WTC11 (cell line): ENCODE measurements around the gene CHAT. TPM values are rescaled to one million over a fixed set of nuclear protein-coding genes. Genes with fewer than 3 reads are reported as not detected.

Experiments used
- ATAC-seq: fragments of 200-7000 bp; cut with Tn5 transposase; 2 replicates; pipeline ENCODE4 v1.10.0; 2021; ENCODE audit warnings: mild to moderate bottlenecking, moderate library complexity
- CTCF ChIA-PET: fragments of 300-600 bp; sonication (Branson Sonifier 250); formaldehyde crosslinking; loops from one replicate; lab custom pipeline; 2021; ENCODE audit warnings: antibody characterized with exemption; lab: Charles Lee
- POLR2A ChIA-PET: fragments of 350-600 bp; sonication (Branson Sonifier 250); formaldehyde crosslinking; loops from one replicate; lab custom pipeline; 2021; ENCODE audit warnings: antibody characterized with exemption; lab: Charles Lee
- DNase-seq: peaks from one replicate; pipeline ENCODE4 v3.0.0; 2021; ENCODE audit warnings: low spot score
- H3K27ac Mint-ChIP-seq: 2 replicates; pipeline ENCODE4 v1.8.0; 2021; ENCODE audit warnings: mixed read lengths
- H3K27me3 Mint-ChIP-seq: 2 replicates; pipeline ENCODE4 v1.8.0; 2021; ENCODE audit warnings: low read depth, mild to moderate bottlenecking, moderate library complexity, mixed read lengths
- H3K36me3 Mint-ChIP-seq: 2 replicates; pipeline ENCODE4 v1.8.0; 2021; ENCODE audit warnings: mixed read lengths
- H3K4me1 Mint-ChIP-seq: 2 replicates; pipeline ENCODE4 v1.8.0; 2022; ENCODE audit warnings: mixed read lengths
- H3K4me3 Mint-ChIP-seq: 2 replicates; pipeline ENCODE4 v1.8.0; 2021; ENCODE audit warnings: mild to moderate bottlenecking, moderate library complexity, mixed read lengths
- H3K9me3 Mint-ChIP-seq: 2 replicates; pipeline ENCODE4 v1.8.0; 2021; ENCODE audit warnings: mixed read lengths
- ATF1 ChIP-seq: sonication (generic); formaldehyde crosslinking; IDR thresholded peaks from 2 replicates; pipeline ENCODE4 v1.8.1; 2023; ENCODE audit warnings: mild to moderate bottlenecking, moderate library complexity, missing genetic modification reagents
- FOXJ3 ChIP-seq: sonication (generic); formaldehyde crosslinking; IDR thresholded peaks from 2 replicates; pipeline ENCODE4 v1.9.0; 2021; ENCODE audit warnings: missing genetic modification reagents, mild to moderate bottlenecking, borderline replicate concordance
- FOXK1 ChIP-seq: sonication (generic); formaldehyde crosslinking; IDR thresholded peaks from 2 replicates; pipeline ENCODE4 v1.8.0; 2022; ENCODE audit warnings: mild to moderate bottlenecking, moderate library complexity, missing genetic modification reagents
- FOXP1 ChIP-seq: sonication (generic); formaldehyde crosslinking; IDR thresholded peaks from 2 replicates; pipeline ENCODE4 v1.8.0; 2022; ENCODE audit warnings: missing genetic modification reagents, mild to moderate bottlenecking, moderate library complexity, borderline replicate concordance
- GTF2I ChIP-seq: fragments of 250-450 bp; sonication (Bioruptor Pico); conservative IDR thresholded peaks from 2 replicates; pipeline ENCODE4 v1.4.0; 2021; ENCODE audit warnings: mild to moderate bottlenecking
- NR3C1 ChIP-seq: sonication (generic); formaldehyde crosslinking; conservative IDR thresholded peaks from 2 replicates; pipeline ENCODE4 v1.8.1; 2023; ENCODE audit warnings: low read depth, mild to moderate bottlenecking, missing genetic modification reagents
- RELA ChIP-seq: sonication (generic); formaldehyde crosslinking; IDR thresholded peaks from 2 replicates; pipeline ENCODE4 v1.8.1; 2022; ENCODE audit warnings: missing genetic modification reagents, mild to moderate bottlenecking, borderline replicate concordance
- SOX15 ChIP-seq: fragments of 250-450 bp; sonication (Bioruptor Pico); IDR thresholded peaks from 2 replicates; pipeline ENCODE4 v1.9.0; 2021; ENCODE audit warnings: mild to moderate bottlenecking
- ZBTB21 ChIP-seq: sonication (generic); formaldehyde crosslinking; IDR thresholded peaks from 2 replicates; pipeline ENCODE4 v1.8.1; 2023; ENCODE audit warnings: mild to moderate bottlenecking, missing genetic modification reagents, borderline replicate concordance
- ZNF396 ChIP-seq: fragments of 250-450 bp; sonication (Bioruptor Pico); IDR thresholded peaks from 2 replicates; pipeline ENCODE4 v1.8.0; 2021; ENCODE audit warnings: mild to moderate bottlenecking, moderate library complexity, borderline replicate concordance
- total RNA-seq: library from RNA; stranded (reverse); gene quantifications from 3 replicates; pipeline ENCODE4 v1.2.3, GENCODE V29; 2021
- TF ChIP-seq, protein P1 (sequence below): sonication (generic); formaldehyde crosslinking; IDR thresholded peaks from 2 replicates; pipeline ENCODE4 v1.8.0; 2022; ENCODE audit warnings: missing genetic modification reagents
- TF ChIP-seq, protein P2 (sequence below): sonication (generic); formaldehyde crosslinking; IDR thresholded peaks from 2 replicates; pipeline ENCODE4 v1.8.1; 2023; ENCODE audit warnings: mild to moderate bottlenecking, missing genetic modification reagents, borderline replicate concordance
- TF ChIP-seq, protein P3 (sequence below): sonication (generic); formaldehyde crosslinking; IDR thresholded peaks from 2 replicates; pipeline ENCODE4 v1.8.0; 2023; ENCODE audit warnings: missing genetic modification reagents
- TF ChIP-seq, protein P4 (sequence below): sonication (generic); formaldehyde crosslinking; conservative IDR thresholded peaks from 2 replicates; pipeline ENCODE4 v1.8.1; 2023; ENCODE audit warnings: mild to moderate bottlenecking, low read depth, missing genetic modification reagents, moderate library complexity

Gene CHAT
- total RNA-seq, 1 experiment from 2014 or later: not detected

DNA sequence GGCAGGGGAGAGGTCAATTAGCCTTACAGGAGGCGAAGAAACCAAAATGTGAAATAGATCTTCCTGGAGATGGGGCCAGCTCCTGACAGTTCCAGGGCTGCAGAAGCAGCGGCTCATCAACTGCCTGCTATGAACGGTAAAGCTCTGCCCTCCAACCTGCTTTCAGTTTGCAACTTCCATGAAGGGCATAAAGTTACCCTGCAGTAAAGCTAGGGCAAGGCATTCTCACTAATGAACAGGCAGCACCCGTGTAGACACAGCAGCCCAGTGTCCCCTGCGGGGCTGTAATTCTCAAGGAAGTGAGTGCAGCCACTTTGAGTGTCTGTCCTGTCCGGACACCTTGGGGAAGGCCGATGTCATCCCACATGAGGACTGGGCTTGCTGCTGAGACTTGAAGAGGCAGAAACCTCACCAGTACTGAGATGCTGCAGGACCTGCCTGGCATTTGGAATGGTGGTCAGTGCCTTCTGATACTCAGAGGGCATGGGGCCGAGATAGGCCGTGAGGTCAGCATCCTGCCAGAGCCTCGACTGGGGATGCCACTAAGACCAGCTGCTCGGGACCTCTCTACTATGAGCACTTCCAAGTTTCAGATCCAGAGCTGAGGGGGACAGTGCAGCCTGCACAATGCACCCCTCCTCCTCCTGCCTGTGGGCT is 39.6 kb downstream of the CHAT start (continued):
- TF ChIP-seq, protein P1, sequence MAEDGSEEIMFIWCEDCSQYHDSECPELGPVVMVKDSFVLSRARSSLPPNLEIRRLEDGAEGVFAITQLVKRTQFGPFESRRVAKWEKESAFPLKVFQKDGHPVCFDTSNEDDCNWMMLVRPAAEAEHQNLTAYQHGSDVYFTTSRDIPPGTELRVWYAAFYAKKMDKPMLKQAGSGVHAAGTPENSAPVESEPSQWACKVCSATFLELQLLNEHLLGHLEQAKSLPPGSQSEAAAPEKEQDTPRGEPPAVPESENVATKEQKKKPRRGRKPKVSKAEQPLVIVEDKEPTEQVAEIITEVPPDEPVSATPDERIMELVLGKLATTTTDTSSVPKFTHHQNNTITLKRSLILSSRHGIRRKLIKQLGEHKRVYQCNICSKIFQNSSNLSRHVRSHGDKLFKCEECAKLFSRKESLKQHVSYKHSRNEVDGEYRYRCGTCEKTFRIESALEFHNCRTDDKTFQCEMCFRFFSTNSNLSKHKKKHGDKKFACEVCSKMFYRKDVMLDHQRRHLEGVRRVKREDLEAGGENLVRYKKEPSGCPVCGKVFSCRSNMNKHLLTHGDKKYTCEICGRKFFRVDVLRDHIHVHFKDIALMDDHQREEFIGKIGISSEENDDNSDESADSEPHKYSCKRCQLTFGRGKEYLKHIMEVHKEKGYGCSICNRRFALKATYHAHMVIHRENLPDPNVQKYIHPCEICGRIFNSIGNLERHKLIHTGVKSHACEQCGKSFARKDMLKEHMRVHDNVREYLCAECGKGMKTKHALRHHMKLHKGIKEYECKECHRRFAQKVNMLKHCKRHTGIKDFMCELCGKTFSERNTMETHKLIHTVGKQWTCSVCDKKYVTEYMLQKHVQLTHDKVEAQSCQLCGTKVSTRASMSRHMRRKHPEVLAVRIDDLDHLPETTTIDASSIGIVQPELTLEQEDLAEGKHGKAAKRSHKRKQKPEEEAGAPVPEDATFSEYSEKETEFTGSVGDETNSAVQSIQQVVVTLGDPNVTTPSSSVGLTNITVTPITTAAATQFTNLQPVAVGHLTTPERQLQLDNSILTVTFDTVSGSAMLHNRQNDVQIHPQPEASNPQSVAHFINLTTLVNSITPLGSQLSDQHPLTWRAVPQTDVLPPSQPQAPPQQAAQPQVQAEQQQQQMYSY (CRISPR knock-in tag): no peak
- TF ChIP-seq, protein P2, sequence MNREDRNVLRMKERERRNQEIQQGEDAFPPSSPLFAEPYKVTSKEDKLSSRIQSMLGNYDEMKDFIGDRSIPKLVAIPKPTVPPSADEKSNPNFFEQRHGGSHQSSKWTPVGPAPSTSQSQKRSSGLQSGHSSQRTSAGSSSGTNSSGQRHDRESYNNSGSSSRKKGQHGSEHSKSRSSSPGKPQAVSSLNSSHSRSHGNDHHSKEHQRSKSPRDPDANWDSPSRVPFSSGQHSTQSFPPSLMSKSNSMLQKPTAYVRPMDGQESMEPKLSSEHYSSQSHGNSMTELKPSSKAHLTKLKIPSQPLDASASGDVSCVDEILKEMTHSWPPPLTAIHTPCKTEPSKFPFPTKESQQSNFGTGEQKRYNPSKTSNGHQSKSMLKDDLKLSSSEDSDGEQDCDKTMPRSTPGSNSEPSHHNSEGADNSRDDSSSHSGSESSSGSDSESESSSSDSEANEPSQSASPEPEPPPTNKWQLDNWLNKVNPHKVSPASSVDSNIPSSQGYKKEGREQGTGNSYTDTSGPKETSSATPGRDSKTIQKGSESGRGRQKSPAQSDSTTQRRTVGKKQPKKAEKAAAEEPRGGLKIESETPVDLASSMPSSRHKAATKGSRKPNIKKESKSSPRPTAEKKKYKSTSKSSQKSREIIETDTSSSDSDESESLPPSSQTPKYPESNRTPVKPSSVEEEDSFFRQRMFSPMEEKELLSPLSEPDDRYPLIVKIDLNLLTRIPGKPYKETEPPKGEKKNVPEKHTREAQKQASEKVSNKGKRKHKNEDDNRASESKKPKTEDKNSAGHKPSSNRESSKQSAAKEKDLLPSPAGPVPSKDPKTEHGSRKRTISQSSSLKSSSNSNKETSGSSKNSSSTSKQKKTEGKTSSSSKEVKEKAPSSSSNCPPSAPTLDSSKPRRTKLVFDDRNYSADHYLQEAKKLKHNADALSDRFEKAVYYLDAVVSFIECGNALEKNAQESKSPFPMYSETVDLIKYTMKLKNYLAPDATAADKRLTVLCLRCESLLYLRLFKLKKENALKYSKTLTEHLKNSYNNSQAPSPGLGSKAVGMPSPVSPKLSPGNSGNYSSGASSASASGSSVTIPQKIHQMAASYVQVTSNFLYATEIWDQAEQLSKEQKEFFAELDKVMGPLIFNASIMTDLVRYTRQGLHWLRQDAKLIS: no peak
- TF ChIP-seq NR3C1 (CRISPR knock-in tag) (no peak), FOXK1 (no peak), ZNF396 (CRISPR knock-in tag) (no peak)
- TF ChIP-seq, protein P3, sequence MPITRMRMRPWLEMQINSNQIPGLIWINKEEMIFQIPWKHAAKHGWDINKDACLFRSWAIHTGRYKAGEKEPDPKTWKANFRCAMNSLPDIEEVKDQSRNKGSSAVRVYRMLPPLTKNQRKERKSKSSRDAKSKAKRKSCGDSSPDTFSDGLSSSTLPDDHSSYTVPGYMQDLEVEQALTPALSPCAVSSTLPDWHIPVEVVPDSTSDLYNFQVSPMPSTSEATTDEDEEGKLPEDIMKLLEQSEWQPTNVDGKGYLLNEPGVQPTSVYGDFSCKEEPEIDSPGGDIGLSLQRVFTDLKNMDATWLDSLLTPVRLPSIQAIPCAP: no peak
- TF ChIP-seq, protein P4, sequence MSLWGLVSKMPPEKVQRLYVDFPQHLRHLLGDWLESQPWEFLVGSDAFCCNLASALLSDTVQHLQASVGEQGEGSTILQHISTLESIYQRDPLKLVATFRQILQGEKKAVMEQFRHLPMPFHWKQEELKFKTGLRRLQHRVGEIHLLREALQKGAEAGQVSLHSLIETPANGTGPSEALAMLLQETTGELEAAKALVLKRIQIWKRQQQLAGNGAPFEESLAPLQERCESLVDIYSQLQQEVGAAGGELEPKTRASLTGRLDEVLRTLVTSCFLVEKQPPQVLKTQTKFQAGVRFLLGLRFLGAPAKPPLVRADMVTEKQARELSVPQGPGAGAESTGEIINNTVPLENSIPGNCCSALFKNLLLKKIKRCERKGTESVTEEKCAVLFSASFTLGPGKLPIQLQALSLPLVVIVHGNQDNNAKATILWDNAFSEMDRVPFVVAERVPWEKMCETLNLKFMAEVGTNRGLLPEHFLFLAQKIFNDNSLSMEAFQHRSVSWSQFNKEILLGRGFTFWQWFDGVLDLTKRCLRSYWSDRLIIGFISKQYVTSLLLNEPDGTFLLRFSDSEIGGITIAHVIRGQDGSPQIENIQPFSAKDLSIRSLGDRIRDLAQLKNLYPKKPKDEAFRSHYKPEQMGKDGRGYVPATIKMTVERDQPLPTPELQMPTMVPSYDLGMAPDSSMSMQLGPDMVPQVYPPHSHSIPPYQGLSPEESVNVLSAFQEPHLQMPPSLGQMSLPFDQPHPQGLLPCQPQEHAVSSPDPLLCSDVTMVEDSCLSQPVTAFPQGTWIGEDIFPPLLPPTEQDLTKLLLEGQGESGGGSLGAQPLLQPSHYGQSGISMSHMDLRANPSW (CRISPR knock-in tag): no peak

DNA sequence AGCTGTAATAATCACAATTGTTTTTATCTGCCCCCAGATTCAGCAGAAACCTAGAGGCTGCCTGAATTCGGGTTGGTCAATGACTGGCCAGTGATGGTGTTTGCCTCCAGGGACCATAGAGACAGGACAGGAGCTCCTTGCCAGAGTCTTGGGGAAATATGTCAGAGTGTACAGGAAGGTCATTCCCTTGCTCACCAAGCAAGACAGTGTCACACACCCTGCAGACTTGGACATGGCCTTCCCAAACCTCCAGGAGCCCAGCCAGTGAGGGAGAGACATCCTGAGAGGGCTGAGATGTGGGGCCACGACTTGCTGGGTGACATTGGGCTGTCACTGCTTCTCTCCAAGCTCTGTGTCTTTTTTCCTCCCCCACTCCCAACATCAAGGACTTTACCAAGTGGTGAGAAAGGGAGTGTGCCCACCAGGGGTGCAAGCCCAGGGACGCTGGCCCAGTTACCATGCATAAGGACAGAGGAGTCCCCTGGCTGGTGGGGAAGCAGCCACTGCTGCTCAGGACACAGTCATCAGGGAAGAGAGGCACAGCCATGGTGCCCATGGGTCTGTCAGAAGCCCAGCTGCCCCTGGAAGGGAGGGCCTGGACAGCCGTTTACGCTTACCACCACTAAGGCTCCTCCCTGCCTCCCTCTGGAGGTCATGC is 40.3 kb downstream of the CHAT start:
- ChIA-PET CTCF (interaction anchor here (0.9 kb wide), 1 partner anchor 9 kb away, joined by 3 read pairs; no protein-coding TSS in a partner anchor), POLR2A (no interaction called here)
- Mint-ChIP-seq H3K4me1 (peaks cover 10% of the 10 kb centered on the region), H3K27ac (no peak overlapping the region), H3K27me3 (peaks cover 29% of the 10 kb centered on the region), H3K9me3 (peaks cover 7% of the 10 kb centered on the region)
- TF ChIP-seq ATF1 (CRISPR knock-in tag): no peak
- no peak for TF ChIP-seq RELA (CRISPR knock-in tag)
- no peak for TF ChIP-seq FOXP1 (CRISPR knock-in tag)
- TF ChIP-seq ZBTB21 (CRISPR knock-in tag): no peak
- no peak for TF ChIP-seq SOX15 (CRISPR knock-in tag)
- TF ChIP-seq FOXJ3 (CRISPR knock-in tag): no peak
- no peak for TF ChIP-seq GTF2I
- TF ChIP-seq, all 79 proteins: peak for 0
- Mint-ChIP-seq H3K4me3 (no peak overlapping the region), H3K36me3 (peaks cover 7% of the 10 kb centered on the region)
- ATAC-seq: no peak
- no peak for DNase-seq
